Astrocyte (in vitro differentiated cells and primary cell): ENCODE data around the gene UGGT2. TPM values are rescaled to one million over a fixed set of nuclear protein-coding genes. Genes with fewer than 3 reads are reported as not detected.

Experiments
- DNase-seq: peaks from one replicate; pipeline ENCODE4 v3.0.0-alpha.2; 2010; ENCODE audit warnings: low read depth
- FAIRE-seq: peaks from 2 replicates; lab custom pipeline; 2011; peaks lifted over from hg19 to GRCh38; lab: Jason Lieb, UNC
- H2AFZ ChIP-seq: 2 replicates; pipeline ENCODE4 v1.6.0; 2012; ENCODE audit warnings: low read depth, low read length, inconsistent platforms
- H3K27ac ChIP-seq: 2 replicates; pipeline ENCODE4 v1.5.1; 2011; ENCODE audit warnings: low read depth, low read length, inconsistent platforms
- H3K27me3 ChIP-seq: 2 replicates; pipeline ENCODE4 v1.6.0; 2011; ENCODE audit warnings: low read length, inconsistent platforms; ENCODE audit not compliant: insufficient read depth
- H3K36me3 ChIP-seq: 2 replicates; pipeline ENCODE4 v1.5.1; 2011; ENCODE audit warnings: low read length, inconsistent platforms; ENCODE audit not compliant: insufficient read depth
- H3K4me1 ChIP-seq: 2 replicates; pipeline ENCODE4 v1.5.1; 2011; ENCODE audit warnings: low read length, inconsistent platforms; ENCODE audit not compliant: insufficient read depth
- H3K4me2 ChIP-seq: 2 replicates; pipeline ENCODE4 v1.6.0; 2012; ENCODE audit warnings: low read length, inconsistent platforms
- H3K4me3 ChIP-seq: 2 replicates; pipeline ENCODE4 v1.5.1; 2011; ENCODE audit warnings: low read depth, mild to moderate bottlenecking, low read length, inconsistent platforms; ENCODE audit not compliant: insufficient read depth
- H3K79me2 ChIP-seq: 2 replicates; pipeline ENCODE4 v1.6.0; 2012; ENCODE audit warnings: mild to moderate bottlenecking, low read length, inconsistent platforms; ENCODE audit not compliant: insufficient read depth
- H3K9ac ChIP-seq: 2 replicates; pipeline ENCODE4 v1.6.0; 2012; ENCODE audit warnings: mild to moderate bottlenecking, low read length, inconsistent platforms
- H3K9me3 ChIP-seq: 2 replicates; pipeline ENCODE4 v1.5.1; 2012; ENCODE audit warnings: low read depth, mild to moderate bottlenecking, low read length, inconsistent platforms; ENCODE audit not compliant: insufficient read depth
- H4K20me1 ChIP-seq: 2 replicates; pipeline ENCODE4 v1.6.0; 2012; ENCODE audit warnings: low read length, inconsistent platforms; ENCODE audit not compliant: insufficient read depth
- H3K27ac Mint-ChIP-seq: one replicate; pipeline ENCODE4 v1.8.0; 2021; ENCODE audit warnings: mild to moderate bottlenecking, mixed read lengths; ENCODE audit not compliant: unreplicated experiment
- H3K27me3 Mint-ChIP-seq: one replicate; pipeline ENCODE4 v1.8.0; 2021; ENCODE audit warnings: low read depth, mixed read lengths; ENCODE audit not compliant: unreplicated experiment
- H3K36me3 Mint-ChIP-seq: one replicate; pipeline ENCODE4 v1.8.0; 2021; ENCODE audit warnings: low read depth, mixed read lengths; ENCODE audit not compliant: unreplicated experiment
- H3K4me1 Mint-ChIP-seq: one replicate; pipeline ENCODE4 v1.8.0; 2021; ENCODE audit warnings: low read depth, mixed read lengths; ENCODE audit not compliant: unreplicated experiment
- H3K4me3 Mint-ChIP-seq: one replicate; pipeline ENCODE4 v1.8.0; 2021; ENCODE audit warnings: mild to moderate bottlenecking, moderate library complexity, mixed read lengths; ENCODE audit not compliant: unreplicated experiment
- H3K9me3 Mint-ChIP-seq: one replicate; pipeline ENCODE4 v1.8.0; 2021; ENCODE audit warnings: mild to moderate bottlenecking, mixed read lengths; ENCODE audit not compliant: unreplicated experiment
- CTCF ChIP-seq: IDR thresholded peaks from 2 replicates; pipeline ENCODE4 v1.5.1; 2011; ENCODE audit warnings: low read depth, mild to moderate bottlenecking, inconsistent platforms, low read length, moderate library complexity; ENCODE audit not compliant: insufficient read depth
- EZH2 ChIP-seq: IDR thresholded peaks from 2 replicates; pipeline ENCODE4 v1.6.1; 2012; ENCODE audit warnings: mild to moderate bottlenecking, low read length, inconsistent platforms; ENCODE audit not compliant: insufficient read depth
- total RNA-seq: library from RNA; stranded (reverse); gene quantifications from 2 replicates; pipeline ENCODE4 v1.2.1, GENCODE V29; 2021

UGGT2 gene
- total RNA-seq, 1 donor from 2014 or later, result 36.2 TPM

GRCh38 chr13:95797016-95797415 is 256.2 kb downstream of the UGGT2 start:
- TF ChIP-seq EZH2 (no peak), CTCF (no peak)
- Histone ChIP-seq H3K9me3 (no peaks in the 10 kb centered on the region), H3K27me3 (no peaks in the 10 kb centered on the region), H3K4me2 (no peak overlapping the region), H2AFZ (no peak overlapping the region), H3K27ac (no peak overlapping the region), H4K20me1 (no peaks in the 10 kb centered on the region), H3K79me2 (no peaks in the 10 kb centered on the region), H3K4me3 (no peak overlapping the region), H3K4me1 (no peaks in the 10 kb centered on the region), H3K36me3 (peaks cover 10% of the 10 kb centered on the region), H3K9ac (no peak overlapping the region)
- no peak for DNase-seq
- H3K4me1 Mint-ChIP-seq, result peaks cover 4% of the 10 kb centered on the region
- H3K9me3 Mint-ChIP-seq, result no peaks in the 10 kb centered on the region
- no peak for FAIRE-seq
- peaks cover 18% of the 10 kb centered on the region for H3K36me3 Mint-ChIP-seq
- no peaks in the 10 kb centered on the region for H3K27me3 Mint-ChIP-seq
- no peak overlapping the region for H3K27ac Mint-ChIP-seq
- no peak overlapping the region for H3K4me3 Mint-ChIP-seq

- Mint-ChIP-seq H3K36me3 (peaks cover 36% of the 10 kb centered on the region), H3K4me3 (no peak overlapping the region), H3K27ac (no peak overlapping the region), H3K4me1 (peaks cover 4% of the 10 kb centered on the region), H3K27me3 (no peaks in the 10 kb centered on the region), H3K9me3 (no peaks in the 10 kb centered on the region)
- TF ChIP-seq EZH2 (no peak), CTCF (no peak)
- Histone ChIP-seq H3K9me3 (no peaks in the 10 kb centered on the region), H3K79me2 (no peaks in the 10 kb centered on the region), H3K4me2 (no peak overlapping the region), H3K4me1 (no peaks in the 10 kb centered on the region), H3K27ac (no peak overlapping the region), H3K9ac (no peak overlapping the region), H3K36me3 (peaks cover 17% of the 10 kb centered on the region), H3K4me3 (no peak overlapping the region), H2AFZ (no peak overlapping the region), H4K20me1 (no peaks in the 10 kb centered on the region), H3K27me3 (no peaks in the 10 kb centered on the region)
- FAIRE-seq (no peak), DNase-seq (no peak)
Observed at GRCh38 chr13:95793781-95794180, 259.4 kb downstream of the UGGT2 start.

- peak overlapping the region; percentile 66 for H3K27ac Mint-ChIP-seq
- no peaks in the 10 kb centered on the region for H3K9me3 Mint-ChIP-seq
- H3K9me3 ChIP-seq, result no peaks in the 10 kb centered on the region
- no peak overlapping the region for H3K9ac ChIP-seq
- no peaks in the 10 kb centered on the region for H3K27me3 ChIP-seq
- H3K36me3 Mint-ChIP-seq, result peaks cover 37% of the 10 kb centered on the region
- no peaks in the 10 kb centered on the region for H4K20me1 ChIP-seq
- peaks cover 17% of the 10 kb centered on the region for H3K36me3 ChIP-seq
- H3K27ac ChIP-seq, result no peak overlapping the region
- H3K4me3 Mint-ChIP-seq, result no peak overlapping the region
- H3K4me3 ChIP-seq, result no peak overlapping the region
- DNase-seq, result peak; percentile 26
- FAIRE-seq, result no peak
- H3K4me2 ChIP-seq, result no peak overlapping the region
- H2AFZ ChIP-seq, result no peak overlapping the region
- H3K79me2 ChIP-seq, result no peaks in the 10 kb centered on the region
- TF ChIP-seq EZH2 (no peak), CTCF (no peak)
- H3K27me3 Mint-ChIP-seq, result no peaks in the 10 kb centered on the region
- no peaks in the 10 kb centered on the region for H3K4me1 ChIP-seq
- H3K4me1 Mint-ChIP-seq, result peaks cover 4% of the 10 kb centered on the region
Observed at GRCh38 chr13:95793018-95793555, 260.1 kb downstream of the UGGT2 start.
